C4-2B (cell line): ENCODE data around the gene ATP6V0E1.

ENCODE experiments used
- H3K27ac ChIP-seq: fragments of 450-650 bp; 2 replicates; pipeline ENCODE4 v1.5.1; 2017
- ZFX ChIP-seq: fragments of 450-650 bp; IDR thresholded peaks from 2 replicates; pipeline ENCODE4 v1.6.1; 2017
- TF ChIP-seq, protein P1 (sequence below): fragments of 450-650 bp; conservative IDR thresholded peaks from 2 replicates; pipeline ENCODE4 v1.5.1; 2017; ENCODE audit warnings: mild to moderate bottlenecking

Gene ATP6V0E1

DNA sequence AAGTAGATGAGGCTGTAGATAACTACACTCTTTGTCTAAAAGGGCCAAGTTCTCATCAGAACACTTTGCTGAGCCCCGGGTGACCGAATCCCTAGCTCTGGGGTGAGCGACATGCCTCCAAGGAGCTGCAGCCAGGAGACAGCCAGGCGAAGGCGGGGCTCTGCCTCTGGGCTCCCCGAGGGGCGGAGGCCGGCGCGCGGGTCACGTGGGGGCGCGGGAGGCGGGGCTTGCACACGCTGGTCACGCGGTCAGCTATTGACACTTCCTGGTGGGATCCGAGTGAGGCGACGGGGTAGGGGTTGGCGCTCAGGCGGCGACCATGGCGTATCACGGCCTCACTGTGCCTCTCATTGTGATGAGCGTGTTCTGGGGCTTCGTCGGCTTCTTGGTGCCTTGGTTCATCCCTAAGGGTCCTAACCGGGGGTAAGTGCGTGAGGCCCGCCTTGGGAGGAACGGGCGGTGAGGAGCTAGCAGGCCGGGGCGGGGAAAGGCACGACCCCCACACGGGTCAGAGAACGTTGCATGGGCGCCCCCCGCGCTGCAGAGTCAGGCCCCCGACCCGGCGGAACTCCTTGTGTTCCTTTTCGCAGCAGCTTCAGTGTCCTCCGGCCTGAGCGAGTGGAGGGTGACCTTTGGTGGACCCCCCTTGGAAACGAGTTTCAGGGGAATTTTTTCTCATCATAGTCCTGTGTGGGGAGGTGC, at the start of gene ATP6V0E1:
Gene ATP6V0E1, plus strand, starts transcription at position 230 of the 702 bp plus-strand sequence. Its CDS starts 90 bp downstream, at position 320.
- TF ChIP-seq ZFX, result peak; percentile 70
- TF ChIP-seq, protein P1, sequence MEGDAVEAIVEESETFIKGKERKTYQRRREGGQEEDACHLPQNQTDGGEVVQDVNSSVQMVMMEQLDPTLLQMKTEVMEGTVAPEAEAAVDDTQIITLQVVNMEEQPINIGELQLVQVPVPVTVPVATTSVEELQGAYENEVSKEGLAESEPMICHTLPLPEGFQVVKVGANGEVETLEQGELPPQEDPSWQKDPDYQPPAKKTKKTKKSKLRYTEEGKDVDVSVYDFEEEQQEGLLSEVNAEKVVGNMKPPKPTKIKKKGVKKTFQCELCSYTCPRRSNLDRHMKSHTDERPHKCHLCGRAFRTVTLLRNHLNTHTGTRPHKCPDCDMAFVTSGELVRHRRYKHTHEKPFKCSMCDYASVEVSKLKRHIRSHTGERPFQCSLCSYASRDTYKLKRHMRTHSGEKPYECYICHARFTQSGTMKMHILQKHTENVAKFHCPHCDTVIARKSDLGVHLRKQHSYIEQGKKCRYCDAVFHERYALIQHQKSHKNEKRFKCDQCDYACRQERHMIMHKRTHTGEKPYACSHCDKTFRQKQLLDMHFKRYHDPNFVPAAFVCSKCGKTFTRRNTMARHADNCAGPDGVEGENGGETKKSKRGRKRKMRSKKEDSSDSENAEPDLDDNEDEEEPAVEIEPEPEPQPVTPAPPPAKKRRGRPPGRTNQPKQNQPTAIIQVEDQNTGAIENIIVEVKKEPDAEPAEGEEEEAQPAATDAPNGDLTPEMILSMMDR, result no peak
- peak within 1 kb of the TSS; percentile 94 for H3K27ac ChIP-seq

DNA sequence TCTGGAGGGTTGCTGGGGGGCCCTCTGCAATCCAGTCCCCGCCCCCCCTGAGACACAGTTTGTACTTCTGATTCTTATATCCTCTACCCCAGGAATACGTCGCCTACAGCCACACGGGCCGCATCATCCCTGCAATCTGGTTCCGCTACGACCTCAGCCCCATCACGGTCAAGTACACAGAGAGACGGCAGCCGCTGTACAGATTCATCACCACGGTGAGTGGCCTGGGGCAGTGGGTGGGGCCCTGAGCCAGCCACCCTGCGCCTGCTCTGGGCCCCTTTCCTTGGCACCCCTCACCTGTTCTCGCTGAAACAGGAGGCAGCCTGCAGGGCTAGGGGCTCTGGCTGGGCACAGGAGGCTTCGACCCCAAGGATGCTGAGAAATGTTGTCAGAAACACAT, 48.5 kb upstream of the ATP6V0E1 start:
- H3K27ac ChIP-seq, result no peak overlapping the region
- no peak for TF ChIP-seq ZFX
- TF ChIP-seq, protein P1, result no peak

GRCh38 chr5:172936401-172936800, 47.2 kb upstream of the ATP6V0E1 start:
- H3K27ac ChIP-seq, result no peak overlapping the region
- TF ChIP-seq ZFX, result no peak
- TF ChIP-seq, protein P1, result no peak

DNA sequence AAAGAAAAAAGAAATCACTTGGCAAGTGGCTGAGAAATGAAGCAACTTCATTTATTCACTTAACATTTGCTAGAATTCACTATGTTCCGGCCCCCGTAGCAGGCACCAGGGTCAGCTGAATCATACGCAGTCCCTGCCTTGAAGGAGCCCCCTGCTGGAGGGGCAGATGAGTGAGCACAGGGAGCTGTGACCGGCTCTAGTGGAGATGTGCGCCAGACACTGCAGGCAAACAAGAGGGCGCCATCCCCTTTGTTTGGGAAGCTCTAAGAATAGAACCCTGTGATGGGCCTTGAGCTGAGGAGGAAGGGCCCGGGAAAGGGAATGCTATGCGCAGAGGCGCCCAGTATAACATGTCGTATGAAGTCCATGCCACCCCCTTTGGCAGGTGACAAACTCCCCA, 44.5 kb upstream of the ATP6V0E1 start:
- no peak for TF ChIP-seq ZFX
- TF ChIP-seq, protein P1, result no peak; the same call in 1 of the 2 replicates
- H3K27ac ChIP-seq, result no peak overlapping the region

DNA sequence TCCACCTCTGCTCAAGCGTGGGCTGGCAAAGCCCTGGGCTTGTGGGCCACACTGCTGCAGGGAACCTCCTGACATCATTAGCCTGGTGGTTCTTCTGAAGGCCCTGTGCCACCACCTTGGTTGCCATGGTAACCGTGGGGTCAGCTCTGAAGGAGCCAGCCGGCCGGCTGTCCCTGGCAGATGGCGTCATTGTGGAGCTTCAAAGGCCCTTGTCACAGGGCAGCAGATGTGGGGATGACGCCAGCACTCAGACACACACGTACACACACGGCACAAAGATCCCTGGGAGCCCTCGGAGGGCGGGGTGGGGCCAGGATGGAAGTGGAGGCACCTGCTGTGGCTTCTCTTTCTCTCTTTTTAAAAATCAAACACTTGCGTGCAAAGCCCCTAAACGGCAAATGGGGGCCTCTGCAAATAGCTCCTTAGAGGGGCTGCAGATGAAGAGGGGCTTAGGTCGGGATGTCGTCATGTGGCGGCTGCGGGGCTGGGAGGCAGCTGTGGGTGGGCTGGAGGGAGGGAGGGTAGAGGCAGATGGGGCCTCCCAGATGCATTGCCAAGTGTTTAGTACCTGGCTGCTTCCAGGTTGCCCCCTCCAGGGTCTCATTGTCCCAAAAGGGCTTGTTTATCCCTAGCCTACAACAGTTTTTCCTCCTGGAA, 43.8 kb upstream of the ATP6V0E1 start:
- TF ChIP-seq, protein P1, result no peak
- TF ChIP-seq ZFX, result no peak
- no peak overlapping the region for H3K27ac ChIP-seq

DNA sequence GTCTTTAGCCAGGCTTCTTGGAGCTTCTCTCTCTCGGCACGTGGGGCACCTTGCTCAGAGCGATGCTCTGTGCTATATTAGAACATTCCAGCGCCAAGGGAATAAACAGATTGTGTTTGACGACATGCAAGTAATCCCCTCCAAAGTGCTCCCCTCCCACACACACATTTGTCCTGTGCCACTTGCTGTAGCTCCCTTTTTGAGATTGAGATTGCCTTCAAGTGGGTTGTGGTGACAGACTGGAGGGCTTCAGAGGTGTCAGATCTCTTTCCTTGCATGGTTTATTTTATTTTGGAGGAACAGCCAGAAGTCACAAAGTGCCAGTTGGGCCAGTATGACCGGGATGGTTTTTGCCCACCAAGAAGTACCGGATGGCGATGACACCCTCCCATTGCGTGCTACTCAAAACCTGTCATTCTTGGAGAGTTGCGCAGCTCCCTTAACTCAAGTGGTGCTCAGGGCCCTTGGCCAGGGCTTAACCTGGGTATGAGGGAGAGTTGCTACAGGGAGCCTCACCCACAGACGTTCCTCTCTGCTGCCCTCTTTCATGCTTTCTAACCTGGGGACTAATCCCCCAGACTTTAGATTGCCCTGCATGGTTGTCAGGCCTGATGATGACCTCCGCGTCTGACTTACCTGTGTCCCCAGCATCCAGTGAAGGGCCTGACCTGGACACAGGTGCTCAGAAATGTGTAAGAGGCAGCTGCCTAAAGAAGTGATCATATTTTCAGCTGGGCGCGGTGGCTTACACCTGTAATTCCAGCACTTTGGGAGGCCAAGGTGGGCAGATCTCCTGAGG, 43.1 kb upstream of the ATP6V0E1 start:
- no peak overlapping the region for H3K27ac ChIP-seq
- no peak for TF ChIP-seq ZFX
- TF ChIP-seq, protein P1, result no peak
